Neural cell (in vitro differentiated cells): ENCODE results near the gene GSTCD. TPM values are rescaled to one million over a fixed set of nuclear protein-coding genes. Genes with fewer than 3 reads are reported as not detected.

ENCODE experiments used
- H2AFZ ChIP-seq: fragments of 200-600, 300-800 bp; sonication (generic), shearing (Covaris generic); 2 replicates; pipeline ENCODE4 v1.6.0; 2014; ENCODE audit warnings: low read depth, mild to moderate bottlenecking, antibody characterized with exemption, low read length, moderate library complexity
- H3F3A ChIP-seq: fragments of 200-600 bp; shearing (Covaris generic); 2 replicates; pipeline ENCODE4 v1.6.1; 2016; ENCODE audit warnings: mild to moderate bottlenecking, moderate library complexity, mixed read lengths, antibody characterized with exemption, low read length; ENCODE audit not compliant: insufficient read depth, poor library complexity, severe bottlenecking
- H3K27ac ChIP-seq: fragments of 200-600, 300-800 bp; sonication (generic), shearing (Covaris generic); 2 replicates; pipeline ENCODE4 v1.5.1; 2014; ENCODE audit warnings: mild to moderate bottlenecking, low read length, moderate library complexity
- H3K27me3 ChIP-seq: fragments of 300-800, 200-600 bp; sonication (generic), shearing (Covaris generic); 2 replicates; pipeline ENCODE4 v1.6.0; 2014; ENCODE audit warnings: mild to moderate bottlenecking, low read depth, low read length, moderate library complexity; ENCODE audit not compliant: insufficient read depth
- H3K36me3 ChIP-seq: fragments of 300-800, 200-600 bp; sonication (generic), shearing (Covaris generic); 2 replicates; pipeline ENCODE4 v1.5.1; 2014; ENCODE audit warnings: mild to moderate bottlenecking, antibody characterized with exemption, low read length, moderate library complexity; ENCODE audit not compliant: insufficient read depth
- H3K4me2 ChIP-seq: fragments of 300-800, 200-600 bp; sonication (generic), shearing (Covaris generic); 2 replicates; pipeline ENCODE4 v1.6.0; 2014; ENCODE audit warnings: mild to moderate bottlenecking, low read length
- H3K4me3 ChIP-seq: fragments of 300-800, 200-600 bp; sonication (generic), shearing (Covaris generic); 2 replicates; pipeline ENCODE4 v1.5.1; 2014; ENCODE audit warnings: mild to moderate bottlenecking, low read length, moderate library complexity
- H3K79me2 ChIP-seq: fragments of 200-600 bp; shearing (Covaris generic); replicated peaks from 2 replicates; pipeline ENCODE4 v1.6.0; 2014; ENCODE audit warnings: mild to moderate bottlenecking, low read length, moderate library complexity; ENCODE audit not compliant: insufficient read depth
- H3K9ac ChIP-seq: fragments of 300-800, 200-600 bp; sonication (generic), shearing (Covaris generic); 2 replicates; pipeline ENCODE4 v1.6.1; 2016; ENCODE audit warnings: mild to moderate bottlenecking, low read length, mixed read lengths
- H3K9me2 ChIP-seq: fragments of 200-600 bp; shearing (Covaris generic); 2 replicates; pipeline ENCODE4 v1.6.1; 2016; ENCODE audit warnings: mild to moderate bottlenecking, low read length, mixed read lengths; ENCODE audit not compliant: insufficient read depth
- H3K9me3 ChIP-seq: fragments of 200-600, 300-800 bp; sonication (generic), shearing (Covaris generic); 2 replicates; pipeline ENCODE4 v1.6.1; 2016; ENCODE audit warnings: mild to moderate bottlenecking, mixed run types, low read length, moderate library complexity, mixed read lengths
- H4K20me1 ChIP-seq: fragments of 200-600 bp; shearing (Covaris generic); 2 replicates; pipeline ENCODE4 v1.6.1; 2016; ENCODE audit warnings: mild to moderate bottlenecking, mixed run types; ENCODE audit not compliant: insufficient read depth
- CTCF ChIP-seq: fragments of 450-650 bp; IDR thresholded peaks from 2 replicates; pipeline ENCODE4 v1.5.1; 2014; ENCODE audit warnings: antibody characterized with exemption, mild to moderate bottlenecking, moderate library complexity; ENCODE audit not compliant: poor library complexity, severe bottlenecking
- EP300 ChIP-seq: fragments of 450-650 bp; conservative IDR thresholded peaks from 2 replicates; pipeline ENCODE4 v1.6.1; 2014; ENCODE audit warnings: antibody characterized with exemption, mild to moderate bottlenecking, moderate library complexity; ENCODE audit not compliant: poor library complexity, severe bottlenecking
- EZH2 ChIP-seq: fragments of 200-600, 300-800 bp; shearing (Covaris generic), sonication (generic); IDR thresholded peaks from 2 replicates; pipeline ENCODE4 v1.6.1; 2014; ENCODE audit warnings: antibody characterized with exemption, low read length, borderline replicate concordance, mild to moderate bottlenecking; ENCODE audit not compliant: insufficient read depth, poor library complexity, severe bottlenecking
- MXI1 ChIP-seq: fragments of 450-650 bp; conservative IDR thresholded peaks from 2 replicates; pipeline ENCODE4 v1.6.1; 2014; ENCODE audit warnings: antibody characterized with exemption, mild to moderate bottlenecking; ENCODE audit not compliant: poor library complexity, severe bottlenecking
- POLR2AphosphoS5 ChIP-seq: IDR thresholded peaks from 2 replicates; pipeline ENCODE4 v1.6.1; 2012
- RAD21 ChIP-seq: fragments of 450-650 bp; conservative IDR thresholded peaks from 2 replicates; pipeline ENCODE4 v1.6.1; 2014; ENCODE audit warnings: antibody characterized with exemption, mild to moderate bottlenecking, moderate library complexity
- REST ChIP-seq: IDR thresholded peaks from 2 replicates; pipeline ENCODE4 v1.6.1; 2012; ENCODE audit warnings: borderline replicate concordance
- SMC3 ChIP-seq: fragments of 450-650 bp; conservative IDR thresholded peaks from 2 replicates; pipeline ENCODE4 v1.6.1; 2014; ENCODE audit warnings: antibody characterized with exemption, mild to moderate bottlenecking, moderate library complexity; ENCODE audit not compliant: poor library complexity
- TAF1 ChIP-seq: IDR thresholded peaks from 2 replicates; pipeline ENCODE4 v1.6.1; 2012; ENCODE audit warnings: low read depth
- polyA plus RNA-seq: library from polyadenylated mRNA; depleted of rRNA; stranded (reverse); fragments of >200 nt; gene quantifications from 2 replicates; pipeline ENCODE4 v1.2.3, GENCODE V29; 2014

Gene GSTCD
- polyA plus RNA-seq, 1 donor from 2014 or later: 15.1 TPM

GRCh38 chr4:105797225-105797624 lies 88.6 kb downstream of the GSTCD start:
- Histone ChIP-seq H3K27ac (no peak overlapping the region), H3K4me2 (no peak overlapping the region), H3K9me2 (no peaks in the 10 kb centered on the region), H3F3A (no peaks in the 10 kb centered on the region), H3K9me3 (no peaks in the 10 kb centered on the region), H4K20me1 (no peaks in the 10 kb centered on the region), H3K27me3 (no peaks in the 10 kb centered on the region), H3K36me3 (no peaks in the 10 kb centered on the region), H3K9ac (no peak overlapping the region), H2AFZ (no peak overlapping the region), H3K79me2 (no peaks in the 10 kb centered on the region), H3K4me3 (no peak overlapping the region)
- TF ChIP-seq EP300 (no peak), EZH2 (no peak), CTCF (no peak), SMC3 (no peak), POLR2AphosphoS5 (no peak), TAF1 (no peak), REST (no peak), RAD21 (no peak), MXI1 (no peak)

- Histone ChIP-seq H3K79me2 (no peaks in the 10 kb centered on the region), H3K9me3 (no peaks in the 10 kb centered on the region), H3K27me3 (no peaks in the 10 kb centered on the region), H3K9me2 (no peaks in the 10 kb centered on the region), H3K27ac (no peak overlapping the region), H3F3A (no peaks in the 10 kb centered on the region), H3K9ac (no peak overlapping the region), H2AFZ (no peak overlapping the region), H3K4me3 (no peak overlapping the region), H4K20me1 (no peaks in the 10 kb centered on the region), H3K4me2 (no peak overlapping the region), H3K36me3 (no peaks in the 10 kb centered on the region)
- TF ChIP-seq SMC3 (no peak), RAD21 (no peak)
Observed at GRCh38 chr4:105805501-105806120, 97.0 kb downstream of the GSTCD start.

GRCh38 chr4:105807496-105807895 lies 98.9 kb downstream of the GSTCD start:
- H3K79me2 ChIP-seq: no peaks in the 10 kb centered on the region

More at GRCh38 chr4:105807496-105807895, 98.9 kb downstream of the GSTCD start:
- no peaks in the 10 kb centered on the region for H3K9me3 ChIP-seq
- H3K4me2 ChIP-seq: no peak overlapping the region
- H4K20me1 ChIP-seq: no peaks in the 10 kb centered on the region
- H3K36me3 ChIP-seq: no peaks in the 10 kb centered on the region
- H3K27me3 ChIP-seq: no peaks in the 10 kb centered on the region
- H3K4me3 ChIP-seq: no peak overlapping the region
- TF ChIP-seq REST (no peak), CTCF (no peak), EP300 (no peak), POLR2AphosphoS5 (no peak), SMC3 (no peak), RAD21 (no peak), MXI1 (no peak)
- no peaks in the 10 kb centered on the region for H3K9me2 ChIP-seq
- H3K27ac ChIP-seq: no peak overlapping the region
- H3K9ac ChIP-seq: no peak overlapping the region
- H2AFZ ChIP-seq: no peak overlapping the region
- H3F3A ChIP-seq: no peaks in the 10 kb centered on the region
